Measurements from ENCODE around the gene PSMB2.
"Not testable (repeated sequence)": the region's sequence is repeated elsewhere in the genome, so short reads cannot be mapped to it uniquely, and the experiment has no call there.

The PSMB2 gene

DNA sequence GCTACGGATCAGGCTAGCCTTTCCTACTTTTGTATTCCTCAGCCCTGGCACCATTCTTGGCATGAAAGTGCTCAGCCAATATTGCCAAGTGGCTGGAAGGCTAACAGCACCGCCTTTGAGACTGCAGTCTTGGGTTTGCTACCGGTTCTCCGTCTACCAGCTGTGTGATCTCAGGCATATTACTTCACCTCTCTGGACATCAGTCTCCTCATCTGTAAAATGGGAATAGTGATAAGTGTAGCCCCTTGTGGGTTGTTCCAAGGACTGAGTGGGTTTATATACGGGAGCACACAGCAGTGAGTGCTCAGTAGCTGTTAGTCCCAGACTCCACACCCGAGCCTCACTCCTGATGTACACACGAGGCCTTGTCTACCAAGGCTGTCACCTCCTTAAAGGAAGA lies 54.5 kb downstream of the PSMB2 start:
- no peaks in the 10 kb centered on the region for H3K27me3 ChIP-seq
- H3K9ac ChIP-seq: no peak overlapping the region
- no peak for TF ChIP-seq Cebpa-rat (IDR thresholded peaks at IDR 0.05)
- H3K4me3 ChIP-seq: no peak overlapping the region
- no peaks in the 10 kb centered on the region for H3K4me1 ChIP-seq
- no peaks in the 10 kb centered on the region for H3K9me3 ChIP-seq
- no peak overlapping the region for H3K27ac ChIP-seq
- no peaks in the 10 kb centered on the region for H3K36me3 ChIP-seq
- H3K4me2 ChIP-seq: no peak overlapping the region
- H4K20me1 ChIP-seq: no peaks in the 10 kb centered on the region

DNA sequence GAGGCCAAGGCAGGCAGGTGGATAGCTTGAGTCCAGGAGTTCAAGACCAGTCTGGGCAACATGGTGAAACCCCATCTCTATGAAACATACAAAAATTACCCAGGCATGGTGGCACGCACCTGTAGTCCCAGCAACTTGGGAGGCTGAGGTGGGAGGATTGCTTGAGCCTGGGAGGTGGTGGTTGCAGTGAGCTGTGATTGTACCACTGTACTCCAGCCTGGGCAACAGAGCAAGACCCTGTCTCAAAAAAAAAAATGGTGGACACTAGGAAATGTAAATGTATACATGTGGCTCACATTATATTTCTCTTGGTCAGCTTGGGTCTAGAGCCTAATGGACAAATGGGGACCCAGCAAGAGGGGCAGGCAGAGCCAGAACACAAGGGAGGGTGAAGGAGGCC lies 55.5 kb downstream of the PSMB2 start:
- H3K4me1 ChIP-seq, H3K4me3 ChIP-seq, H3K9ac ChIP-seq, H3K27ac ChIP-seq, H3K9me3 ChIP-seq, H3K27me3 ChIP-seq, H3K4me2 ChIP-seq, H3K36me3 ChIP-seq, H4K20me1 ChIP-seq: not testable (repeated sequence)

DNA sequence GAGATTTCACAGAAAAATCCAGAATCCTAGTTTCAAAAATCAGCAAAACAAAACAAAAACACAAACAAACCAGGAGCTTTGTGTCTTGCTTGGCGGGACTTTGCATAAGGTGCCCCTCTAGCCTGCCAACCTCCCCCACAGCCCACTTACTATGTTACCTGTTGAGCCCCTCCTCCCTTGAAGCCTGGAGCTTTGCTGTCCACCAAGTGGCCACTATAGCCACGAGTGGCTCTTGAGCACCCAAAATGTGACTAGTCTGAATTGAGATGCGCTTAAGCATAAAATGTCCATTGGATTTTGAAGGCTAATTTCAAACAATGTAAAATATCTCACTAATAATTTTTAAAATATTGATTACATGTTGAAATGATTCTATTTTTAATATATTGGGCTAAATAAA lies 56.0 kb downstream of the PSMB2 start:
- Histone ChIP-seq H3K4me3 (no peak overlapping the region), H3K27ac (no peak overlapping the region), H3K9me3 (no peaks in the 10 kb centered on the region), H3K36me3 (no peaks in the 10 kb centered on the region), H3K27me3 (no peaks in the 10 kb centered on the region), H4K20me1 (no peaks in the 10 kb centered on the region), H3K9ac (no peak overlapping the region), H3K4me2 (no peak overlapping the region), H3K4me1 (peaks cover 5% of the 10 kb centered on the region; the same call in 1 of the 2 replicates)
- no peak for TF ChIP-seq Cebpa-rat (IDR thresholded peaks at IDR 0.05)

DNA sequence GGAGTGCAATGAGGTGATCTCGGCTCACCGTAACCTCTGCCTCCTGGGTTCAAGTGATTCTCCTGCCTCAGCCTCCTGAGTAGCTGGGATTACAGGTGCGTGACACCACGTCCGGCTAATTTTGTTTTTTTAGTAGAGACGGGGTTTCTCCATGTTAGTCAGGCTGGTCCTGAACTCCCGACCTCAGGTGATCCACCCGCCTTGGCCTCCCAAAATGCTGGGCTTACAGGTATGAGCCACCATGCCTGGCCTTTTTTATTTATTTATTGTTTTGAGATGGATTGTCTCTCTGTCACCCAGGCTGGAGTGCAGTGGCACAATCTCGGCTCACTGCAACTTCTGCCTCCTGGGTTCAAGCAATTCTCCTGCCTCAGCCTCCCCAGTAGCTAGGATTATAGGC lies 59.7 kb downstream of the PSMB2 start:
- not testable (repeated sequence) for H3K9me3 ChIP-seq, H3K27me3 ChIP-seq, H4K20me1 ChIP-seq, H3K27ac ChIP-seq, H3K9ac ChIP-seq, H3K4me2 ChIP-seq, H3K4me3 ChIP-seq, H3K36me3 ChIP-seq
- H3K4me1 ChIP-seq: peaks cover 37% of the 10 kb centered on the region

DNA sequence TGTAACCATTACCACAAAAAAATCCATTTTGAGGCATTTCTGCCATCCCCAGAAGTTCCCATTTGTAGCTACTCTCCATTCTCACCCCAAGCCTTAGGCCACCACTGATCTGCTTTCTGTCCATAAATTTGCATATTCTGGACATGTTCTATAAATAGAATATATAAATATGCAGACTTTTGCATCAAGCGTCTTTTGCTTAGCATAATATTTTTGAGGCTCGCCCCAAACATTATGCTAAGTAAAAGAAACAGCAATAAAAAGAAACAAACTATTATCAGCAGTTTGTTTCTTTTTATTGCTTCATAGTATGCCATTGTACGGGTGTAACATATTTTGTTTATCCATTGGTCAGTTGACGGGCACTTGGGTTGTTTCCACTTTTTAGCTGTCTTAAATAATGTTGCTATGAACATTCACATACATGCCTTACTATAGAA lies 60.4 kb downstream of the PSMB2 start:
- Histone ChIP-seq H3K27ac (no peak overlapping the region), H4K20me1 (no peaks in the 10 kb centered on the region), H3K9me3 (no peaks in the 10 kb centered on the region), H3K27me3 (peaks cover 11% of the 10 kb centered on the region; the same call in 1 of the 2 replicates), H3K4me1 (peaks cover 43% of the 10 kb centered on the region), H3K36me3 (no peaks in the 10 kb centered on the region), H3K9ac (no peak overlapping the region), H3K4me2 (no peak overlapping the region), H3K4me3 (no peak overlapping the region)
- TF ChIP-seq Cebpa-rat (IDR thresholded peaks at IDR 0.05): no peak

DNA sequence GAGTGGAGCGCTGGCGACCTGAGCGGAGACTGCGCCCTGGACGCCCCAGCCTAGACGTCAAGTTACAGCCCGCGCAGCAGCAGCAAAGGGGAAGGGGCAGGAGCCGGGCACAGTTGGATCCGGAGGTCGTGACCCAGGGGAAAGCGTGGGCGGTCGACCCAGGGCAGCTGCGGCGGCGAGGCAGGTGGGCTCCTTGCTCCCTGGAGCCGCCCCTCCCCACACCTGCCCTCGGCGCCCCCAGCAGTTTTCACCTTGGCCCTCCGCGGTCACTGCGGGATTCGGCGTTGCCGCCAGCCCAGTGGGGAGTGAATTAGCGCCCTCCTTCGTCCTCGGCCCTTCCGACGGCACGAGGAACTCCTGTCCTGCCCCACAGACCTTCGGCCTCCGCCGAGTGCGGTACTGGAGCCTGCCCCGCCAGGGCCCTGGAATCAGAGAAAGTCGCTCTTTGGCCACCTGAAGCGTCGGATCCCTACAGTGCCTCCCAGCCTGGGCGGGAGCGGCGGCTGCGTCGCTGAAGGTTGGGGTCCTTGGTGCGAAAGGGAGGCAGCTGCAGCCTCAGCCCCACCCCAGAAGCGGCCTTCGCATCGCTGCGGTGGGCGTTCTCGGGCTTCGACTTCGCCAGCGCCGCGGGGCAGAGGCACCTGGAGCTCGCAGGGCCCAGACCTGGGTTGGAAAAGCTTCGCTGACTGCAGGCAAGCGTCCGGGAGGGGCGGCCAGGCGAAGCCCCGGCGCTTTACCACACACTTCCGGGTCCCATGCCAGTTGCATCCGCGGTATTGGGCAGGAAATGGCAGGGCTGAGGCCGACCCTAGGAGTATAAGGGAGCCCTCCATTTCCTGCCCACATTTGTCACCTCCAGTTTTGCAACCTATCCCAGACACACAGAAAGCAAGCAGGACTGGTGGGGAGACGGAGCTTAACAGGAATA lies 64.0 kb downstream of the PSMB2 start:
- peak; percentile 71 for TF ChIP-seq Cebpa-rat (IDR thresholded peaks at IDR 0.05)
- no peaks in the 10 kb centered on the region for H3K36me3 ChIP-seq
- H3K4me2 ChIP-seq: peak overlapping the region; percentile 100
- H3K9me3 ChIP-seq: peaks cover 5% of the 10 kb centered on the region; the same call in 1 of the 2 replicates
- H3K9ac ChIP-seq: peak overlapping the region; percentile 80
- peak overlapping the region; percentile 66 for H3K4me3 ChIP-seq
- H3K4me1 ChIP-seq: peaks cover 68% of the 10 kb centered on the region
- peak overlapping the region; percentile 95 for H3K27ac ChIP-seq
- H4K20me1 ChIP-seq: 0 out of 2 replicates have a peak, but pooled peaks cover 8% of the 10 kb centered on the region
- H3K27me3 ChIP-seq: peaks cover 46% of the 10 kb centered on the region

DNA sequence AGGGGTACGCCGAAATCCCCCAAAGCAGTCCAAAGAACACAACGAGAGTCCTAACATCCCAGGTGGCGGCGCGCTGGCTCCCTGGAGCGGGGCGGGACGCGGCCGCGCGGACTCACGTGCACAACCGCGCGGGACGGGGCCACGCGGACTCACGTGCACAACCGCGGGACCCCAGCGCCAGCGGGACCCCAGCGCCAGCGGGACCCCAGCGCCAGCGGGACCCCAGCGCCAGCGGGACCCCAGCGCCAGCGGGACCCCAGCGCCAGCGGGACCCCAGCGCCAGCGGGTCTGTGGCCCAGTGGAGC lies 64.6 kb downstream of the PSMB2 start:
- H3K4me2 ChIP-seq: peak overlapping the region; percentile 100

DNA sequence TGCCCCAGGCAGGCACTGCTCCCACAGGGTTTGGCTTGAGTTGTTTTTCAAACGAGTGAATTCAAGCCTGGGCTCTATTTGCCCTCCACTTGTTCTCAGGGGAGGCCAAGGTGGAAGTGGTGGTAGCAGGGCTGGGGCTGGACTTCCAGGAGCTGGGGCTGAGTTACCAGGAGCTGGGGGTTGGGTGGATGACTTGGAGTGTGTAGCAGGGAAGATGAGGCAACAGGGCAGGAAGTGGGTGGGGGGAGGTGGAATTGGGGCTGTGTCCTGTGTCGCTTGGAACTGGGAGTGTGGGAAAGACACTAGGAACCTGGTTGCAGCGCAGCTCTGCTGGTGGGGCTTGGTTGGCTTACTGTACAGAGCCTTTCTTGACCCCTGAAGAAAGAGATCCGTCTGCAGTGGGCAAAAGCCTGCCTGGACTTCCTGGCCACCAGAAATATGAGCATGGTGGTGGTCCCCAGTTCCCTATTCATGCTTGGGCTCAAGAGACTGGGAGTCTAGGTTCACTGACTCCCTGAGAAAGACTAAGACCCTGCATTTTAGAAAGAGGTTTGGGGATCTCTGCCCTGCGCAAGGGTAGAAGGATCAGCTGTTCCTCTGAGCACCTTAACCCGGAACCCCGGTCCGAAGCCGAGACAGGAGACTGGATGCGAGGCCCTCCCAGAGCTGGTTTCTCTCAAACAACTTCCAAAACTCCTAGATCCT lies 65.1 kb downstream of the PSMB2 start:
- H4K20me1 ChIP-seq: 0 out of 2 replicates have a peak, but pooled peaks cover 8% of the 10 kb centered on the region
- peak overlapping the region; percentile 95 for H3K27ac ChIP-seq
- H3K4me3 ChIP-seq: peak overlapping the region; percentile 66
- H3K4me1 ChIP-seq: peaks cover 75% of the 10 kb centered on the region
- H3K27me3 ChIP-seq: peaks cover 57% of the 10 kb centered on the region
- H3K4me2 ChIP-seq: peak overlapping the region; percentile 100
- no peaks in the 10 kb centered on the region for H3K36me3 ChIP-seq
- H3K9ac ChIP-seq: peak overlapping the region; percentile 80
- peaks cover 5% of the 10 kb centered on the region; the same call in 1 of the 2 replicates for H3K9me3 ChIP-seq
- no peak for TF ChIP-seq Cebpa-rat (IDR thresholded peaks at IDR 0.05)

More for the DNA sequence above, 64.6 kb downstream of the PSMB2 start:
- H4K20me1 ChIP-seq, H3K9me3 ChIP-seq, H3K36me3 ChIP-seq: not testable (repeated sequence)
- Histone ChIP-seq H3K27me3 (peaks cover 52% of the 10 kb centered on the region), H3K27ac (peak overlapping the region; percentile 95), H3K4me1 (peaks cover 70% of the 10 kb centered on the region), H3K9ac (peak overlapping the region; percentile 80), H3K4me3 (peak overlapping the region; percentile 66)

DNA sequence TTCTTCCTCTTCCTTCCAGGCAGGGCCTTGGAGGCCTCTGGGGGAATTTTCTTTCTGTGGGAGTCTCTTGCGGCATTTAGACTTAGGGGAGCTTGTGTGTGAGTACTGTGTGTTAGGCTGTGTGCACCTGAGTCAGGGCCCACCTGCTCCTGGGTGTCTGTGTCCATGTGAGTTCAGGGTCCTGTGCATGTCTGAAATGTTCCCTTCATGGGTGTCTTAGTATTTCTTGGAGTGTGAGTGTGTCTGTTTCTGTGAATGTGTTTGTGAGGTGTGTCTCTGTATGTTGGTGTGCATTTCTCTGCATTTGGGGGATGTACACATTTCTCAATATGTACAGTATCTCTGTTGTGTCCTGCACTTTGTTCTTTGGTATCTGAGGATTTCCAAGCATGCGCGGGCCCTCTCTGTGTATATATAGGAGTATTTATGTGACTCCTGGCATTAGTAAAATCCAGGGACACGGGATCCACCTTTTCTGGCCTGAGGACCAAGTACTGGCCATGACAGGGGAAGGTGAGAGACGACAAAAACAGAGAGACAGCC lies 65.8 kb downstream of the PSMB2 start:
- Histone ChIP-seq H3K27me3 (peaks cover 64% of the 10 kb centered on the region), H3K36me3 (no peaks in the 10 kb centered on the region), H3K9ac (no peak overlapping the region), H4K20me1 (0 out of 2 replicates have a peak, but pooled peaks cover 8% of the 10 kb centered on the region), H3K27ac (no peak overlapping the region), H3K4me3 (0 out of 2 replicates have a peak overlapping the region, but pooled peaks have one; percentile 66), H3K4me1 (peaks cover 78% of the 10 kb centered on the region), H3K4me2 (peak overlapping the region; percentile 100), H3K9me3 (peaks cover 5% of the 10 kb centered on the region; the same call in 1 of the 2 replicates)
- no peak for TF ChIP-seq Cebpa-rat (IDR thresholded peaks at IDR 0.05)
